DMS114 treated with DMSO at 0.1 percent for 48 hours (cell line): ENCODE results near the gene DND1.
"Not testable (repeated sequence)": the region's sequence is repeated elsewhere in the genome, so short reads cannot be mapped to it uniquely, and the experiment has no call there.

Experiments used
- DNase-seq: peaks from one replicate; lab custom pipeline; 2025; ENCODE audit not compliant: unreplicated experiment; lab: John Stamatoyannopoulos, UW

Gene DND1

DNA sequence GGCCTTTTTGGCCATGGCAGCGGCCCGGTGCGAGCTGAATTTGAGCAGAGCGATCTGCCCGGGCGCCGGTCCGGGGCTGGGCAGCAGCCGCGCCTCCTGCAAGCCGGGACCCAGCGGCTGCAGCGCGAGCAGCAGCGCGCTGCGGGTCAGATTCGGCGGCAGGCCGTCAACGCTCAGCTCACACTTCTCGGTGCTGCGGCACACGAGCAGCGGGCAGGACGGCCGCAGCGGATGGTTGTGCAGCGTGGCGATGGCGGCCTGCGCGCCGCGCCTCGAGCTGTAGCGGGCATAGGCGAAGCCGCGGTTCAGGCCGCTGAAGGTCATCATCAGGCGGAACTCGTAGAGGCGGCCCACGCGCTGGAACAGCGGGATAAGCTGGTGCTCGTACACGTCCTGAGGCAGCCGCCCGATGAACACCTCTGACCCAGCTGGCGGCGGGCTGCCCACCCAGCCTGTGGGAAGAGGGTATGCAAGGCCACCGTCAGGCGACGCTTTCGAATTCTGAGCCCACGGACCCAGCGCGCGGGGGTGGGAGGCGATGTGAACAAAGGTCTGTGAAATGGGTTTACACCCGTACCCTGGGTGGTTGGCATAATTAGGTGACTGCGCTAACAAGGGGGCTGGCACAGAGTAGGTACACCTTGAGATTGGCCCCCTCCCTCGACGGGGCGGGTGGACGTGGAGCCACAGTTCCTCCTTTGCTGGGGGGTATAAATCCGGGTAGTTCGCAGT, 755 bp downstream of the DND1 start:
- no peak for DNase-seq

DNA sequence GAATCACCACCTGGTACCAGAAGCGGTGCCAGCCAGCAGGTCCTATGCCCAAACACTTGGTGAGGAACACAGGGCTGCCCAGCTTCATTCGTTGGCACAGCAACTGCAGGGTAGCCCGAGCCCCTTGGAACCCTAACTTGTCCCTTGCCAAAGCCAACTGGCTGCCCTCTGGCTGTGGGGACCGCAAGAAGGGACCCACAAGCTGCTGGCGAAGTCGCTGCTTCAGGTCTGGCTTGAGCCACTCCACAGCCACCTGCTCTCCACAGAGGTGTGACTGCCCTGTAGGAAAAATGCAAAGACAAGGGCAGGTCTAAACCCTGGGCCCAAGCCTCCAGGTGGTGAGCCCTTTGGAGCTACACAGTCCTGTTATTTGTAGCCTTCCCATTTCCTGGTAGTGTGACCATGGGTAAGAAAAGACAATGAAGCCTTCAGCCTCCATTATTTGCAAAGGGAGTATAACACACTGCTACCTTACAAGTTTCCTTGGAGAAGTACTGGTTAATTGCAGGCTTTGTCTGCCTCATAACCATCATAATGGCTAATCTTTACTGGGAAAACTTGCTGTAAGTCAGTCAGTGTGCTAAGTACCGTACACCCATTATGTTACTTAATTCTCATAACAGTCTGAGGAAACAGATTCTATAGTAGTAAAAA, 1.8 kb downstream of the DND1 start:
- DNase-seq = no peak

- DNase-seq = not testable (repeated sequence)
Observed at GRCh38 chr5:140671035-140671434, 2.3 kb downstream of the DND1 start.

- DNase-seq = peak; percentile 93
Observed at GRCh38 chr5:140664359-140665119, 8.8 kb downstream of the DND1 start, which contains the start of gene WDR55. TSS of gene WDR55 (plus strand) at chr5:140664904. CDS start at chr5:140664913, 9 bp downstream.

GRCh38 chr5:140664030-140664358, 9.4 kb downstream of the DND1 start:
- DNase-seq = no peak

GRCh38 chr5:140660371-140660770, 13.0 kb downstream of the DND1 start:
- DNase-seq = not testable (repeated sequence)

- DNase-seq = no peak
Observed at GRCh38 chr5:140658870-140659269, 14.5 kb downstream of the DND1 start.

GRCh38 chr5:140647042-140647419, 26.3 kb downstream of the DND1 start:
- no peak for DNase-seq

DNA sequence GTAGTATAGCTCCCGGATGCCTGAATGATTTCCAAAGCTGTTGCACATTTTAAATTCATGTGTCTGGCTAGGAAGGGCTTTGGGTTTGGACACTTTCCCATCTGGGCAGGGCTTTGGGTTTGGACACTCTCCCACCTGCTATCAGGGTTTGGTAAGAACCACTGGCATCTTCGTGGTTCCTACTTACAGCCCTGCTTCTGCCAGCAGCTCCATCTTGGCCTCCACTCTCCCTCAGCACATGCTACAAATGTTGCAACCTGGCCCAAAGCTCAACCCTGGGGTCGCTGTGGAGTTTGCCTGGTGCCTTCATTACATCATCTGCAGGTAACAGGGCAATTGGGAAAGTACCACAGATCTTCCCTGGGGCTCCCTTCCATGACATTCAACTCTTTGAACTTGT, 30.7 kb downstream of the DND1 start:
- DNase-seq = no peak

DNA sequence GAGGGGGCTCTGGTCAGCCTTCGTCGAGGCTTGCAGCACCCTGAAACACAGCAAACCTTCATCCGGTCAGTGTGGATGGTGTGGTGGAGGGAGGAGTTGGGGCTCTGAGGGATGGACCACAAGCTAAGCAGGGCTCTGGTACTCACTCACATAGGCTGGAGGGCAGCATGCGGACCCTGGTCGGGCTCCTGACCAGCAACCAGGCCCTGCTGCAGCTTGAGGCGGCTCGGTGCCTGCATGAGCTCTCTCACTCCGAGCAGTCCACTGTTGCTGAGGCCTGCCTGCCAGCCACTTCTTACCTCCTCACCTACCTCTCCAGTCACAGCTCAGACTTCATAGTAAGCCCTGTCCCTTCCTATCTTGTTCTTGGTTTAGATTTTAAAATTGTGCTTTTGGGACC, 31.7 kb downstream of the DND1 start:
- DNase-seq = no peak

GRCh38 chr5:140639148-140639981, 34.0 kb downstream of the DND1 start, which contains the start of gene TMCO6:
TSS of gene TMCO6 (plus strand) at chr5:140639451. CDS start at chr5:140639528, 77 bp downstream.
- DNase-seq = peak; percentile 93

DNA sequence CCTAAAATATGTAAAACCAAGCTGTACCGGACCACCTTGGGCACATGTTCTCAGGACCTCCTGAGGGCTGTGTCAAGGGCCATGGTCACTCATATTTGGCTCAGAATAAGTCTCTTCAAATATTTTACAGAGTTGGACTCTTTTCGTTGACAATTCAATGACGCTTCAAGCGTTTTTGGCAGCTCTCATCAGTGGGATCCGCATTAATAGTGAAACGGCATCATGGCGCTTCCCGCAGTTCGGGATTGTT, 34.6 kb downstream of the DND1 start:
- not testable (repeated sequence) for DNase-seq

- DNase-seq = no peak
Observed at GRCh38 chr5:140637371-140638100, 35.8 kb downstream of the DND1 start.

- no peak for DNase-seq
Observed at GRCh38 chr5:140635291-140636257, 37.8 kb downstream of the DND1 start.

DNA sequence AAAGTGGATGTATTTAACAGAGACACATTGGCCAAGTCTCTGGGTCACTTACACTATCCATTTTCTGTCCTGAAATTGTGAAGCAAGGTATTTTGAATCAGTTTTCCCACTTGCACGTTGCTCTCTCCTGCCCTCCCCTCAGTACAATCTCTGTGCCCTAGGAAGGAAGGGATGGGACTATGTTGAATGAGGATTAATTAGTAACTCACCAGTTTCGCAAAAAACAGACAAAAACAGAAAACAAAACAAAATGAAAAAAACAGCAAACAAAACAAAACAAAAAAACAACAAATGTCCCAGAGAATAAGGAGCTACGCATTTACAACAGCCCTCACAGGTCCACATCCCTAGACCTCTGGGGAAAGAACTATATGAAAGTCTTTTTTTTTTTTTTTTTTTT, 39.3 kb downstream of the DND1 start:
- no peak for DNase-seq

- no peak for DNase-seq
Observed at GRCh38 chr5:140633501-140633900, 39.9 kb downstream of the DND1 start.

GRCh38 chr5:140633021-140633471, 40.3 kb downstream of the DND1 start, which contains the start of gene CD14:
TSS of gene CD14 (minus strand) at chr5:140633175. CDS start at chr5:140633071, 104 bp downstream.
- no peak for DNase-seq

GRCh38 chr5:140632366-140633020, 40.9 kb downstream of the DND1 start:
- DNase-seq = peak; percentile 72
